D721Med (cell line): Measurements from ENCODE around the gene INAFM1.

Experiments
- DNase-seq: peaks from one replicate; pipeline ENCODE4 v3.0.0; 2011; ENCODE audit warnings: low spot score; ENCODE audit not compliant: insufficient read length
- FAIRE-seq: peaks from 2 replicates; lab custom pipeline; 2011; peaks lifted over from hg19 to GRCh38; lab: Jason Lieb, UNC
- TF ChIP-seq, protein P1 (sequence below): IDR thresholded peaks from 2 replicates; pipeline ENCODE4 v1.5.1; 2012; ENCODE audit warnings: mild to moderate bottlenecking, control low read depth; ENCODE audit not compliant: insufficient read depth; ENCODE audit errors: missing control alignments

The INAFM1 gene

DNA sequence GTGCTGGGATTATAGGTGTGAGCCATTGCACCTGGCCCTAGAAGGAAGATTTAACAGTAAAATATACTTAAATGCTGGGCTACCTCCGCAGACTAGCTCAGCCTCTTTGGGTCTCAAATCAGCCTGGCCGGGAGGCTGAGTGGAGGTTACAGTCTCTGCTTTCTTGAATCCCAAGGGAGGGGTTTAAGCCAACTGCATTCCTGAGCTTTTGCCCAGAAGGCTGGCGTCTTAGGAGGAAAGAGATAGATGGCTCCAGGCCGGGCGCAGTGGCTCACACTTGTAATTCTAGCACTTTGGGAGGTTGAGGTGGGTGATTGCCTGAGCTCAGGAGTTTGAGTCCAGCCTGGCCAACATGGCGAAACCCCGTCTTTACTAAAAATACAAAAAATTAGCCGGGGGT is 34.4 kb downstream of the INAFM1 start:
- DNase-seq (no peak), FAIRE-seq (no peak)
- TF ChIP-seq, protein P1, sequence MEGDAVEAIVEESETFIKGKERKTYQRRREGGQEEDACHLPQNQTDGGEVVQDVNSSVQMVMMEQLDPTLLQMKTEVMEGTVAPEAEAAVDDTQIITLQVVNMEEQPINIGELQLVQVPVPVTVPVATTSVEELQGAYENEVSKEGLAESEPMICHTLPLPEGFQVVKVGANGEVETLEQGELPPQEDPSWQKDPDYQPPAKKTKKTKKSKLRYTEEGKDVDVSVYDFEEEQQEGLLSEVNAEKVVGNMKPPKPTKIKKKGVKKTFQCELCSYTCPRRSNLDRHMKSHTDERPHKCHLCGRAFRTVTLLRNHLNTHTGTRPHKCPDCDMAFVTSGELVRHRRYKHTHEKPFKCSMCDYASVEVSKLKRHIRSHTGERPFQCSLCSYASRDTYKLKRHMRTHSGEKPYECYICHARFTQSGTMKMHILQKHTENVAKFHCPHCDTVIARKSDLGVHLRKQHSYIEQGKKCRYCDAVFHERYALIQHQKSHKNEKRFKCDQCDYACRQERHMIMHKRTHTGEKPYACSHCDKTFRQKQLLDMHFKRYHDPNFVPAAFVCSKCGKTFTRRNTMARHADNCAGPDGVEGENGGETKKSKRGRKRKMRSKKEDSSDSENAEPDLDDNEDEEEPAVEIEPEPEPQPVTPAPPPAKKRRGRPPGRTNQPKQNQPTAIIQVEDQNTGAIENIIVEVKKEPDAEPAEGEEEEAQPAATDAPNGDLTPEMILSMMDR = no peak

DNA sequence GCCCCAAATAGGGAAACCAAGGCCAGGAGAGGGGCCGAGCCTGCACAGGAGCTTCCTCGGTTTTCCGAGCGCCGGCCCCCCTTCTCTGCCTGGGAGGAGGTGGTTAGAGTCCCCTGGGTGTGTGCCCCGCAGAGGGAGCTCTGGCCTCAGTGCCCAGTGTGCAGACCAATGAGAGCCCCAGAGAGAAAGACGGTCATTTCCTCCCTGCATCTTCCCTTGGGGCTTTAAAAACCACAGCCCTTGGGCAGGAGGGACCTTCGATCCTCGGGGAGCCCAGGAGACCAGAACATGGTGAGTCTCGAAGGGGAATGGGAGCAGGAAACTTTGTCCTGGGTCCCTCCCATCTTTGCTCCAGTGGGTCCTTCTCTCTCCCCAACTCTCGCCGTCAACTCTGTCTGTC is 34.9 kb downstream of the INAFM1 start, which contains the start of gene C5AR1:
C5AR1 (plus strand) TSS at position 254 of the 400 bp plus-strand sequence; CDS start at position 289, 35 bp downstream.
- FAIRE-seq (no peak), DNase-seq (no peak)
- TF ChIP-seq, protein P1 = no peak

DNA sequence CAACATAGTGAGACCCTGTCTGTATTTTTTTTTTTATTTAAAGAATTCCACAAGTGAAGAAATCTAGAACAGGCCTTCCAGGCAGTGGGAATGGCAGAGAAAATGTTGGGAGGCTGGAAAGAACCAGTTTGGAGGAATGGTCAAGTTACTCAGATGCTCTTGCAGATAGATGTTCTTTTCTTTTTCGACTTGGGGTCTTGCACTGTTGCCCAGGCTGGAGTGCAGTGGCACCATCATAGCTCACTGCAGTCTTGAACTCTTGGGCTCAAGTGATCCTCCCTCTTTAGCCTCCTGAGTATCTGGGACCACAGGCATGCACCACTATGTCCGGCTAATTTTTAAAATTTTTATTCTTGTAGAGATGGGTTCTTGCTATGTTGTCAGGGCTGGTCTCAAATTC is 35.6 kb downstream of the INAFM1 start:
- no peak for FAIRE-seq
- TF ChIP-seq, protein P1 = no peak
- no peak for DNase-seq

DNA sequence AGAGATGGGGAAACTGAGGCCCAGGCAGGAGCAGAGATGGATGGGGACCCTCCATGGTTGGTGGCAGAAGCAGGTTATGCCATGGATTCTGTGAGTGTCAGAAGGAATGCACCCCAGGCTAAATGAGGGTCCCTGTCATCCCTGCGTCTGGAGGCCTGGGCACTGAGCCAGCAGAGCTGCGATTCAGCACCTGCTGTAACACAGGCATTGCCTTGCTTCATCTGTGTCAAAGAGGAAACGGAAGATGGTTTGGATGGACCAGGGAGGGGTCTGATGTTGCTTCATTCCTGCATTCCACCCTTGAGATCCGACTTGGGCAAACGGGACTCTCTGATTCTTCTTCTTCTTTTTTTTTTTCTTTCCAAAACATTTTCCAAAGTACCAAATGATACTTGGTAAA is 36.1 kb downstream of the INAFM1 start:
- TF ChIP-seq, protein P1 = no peak
- no peak for FAIRE-seq
- DNase-seq = no peak

DNA sequence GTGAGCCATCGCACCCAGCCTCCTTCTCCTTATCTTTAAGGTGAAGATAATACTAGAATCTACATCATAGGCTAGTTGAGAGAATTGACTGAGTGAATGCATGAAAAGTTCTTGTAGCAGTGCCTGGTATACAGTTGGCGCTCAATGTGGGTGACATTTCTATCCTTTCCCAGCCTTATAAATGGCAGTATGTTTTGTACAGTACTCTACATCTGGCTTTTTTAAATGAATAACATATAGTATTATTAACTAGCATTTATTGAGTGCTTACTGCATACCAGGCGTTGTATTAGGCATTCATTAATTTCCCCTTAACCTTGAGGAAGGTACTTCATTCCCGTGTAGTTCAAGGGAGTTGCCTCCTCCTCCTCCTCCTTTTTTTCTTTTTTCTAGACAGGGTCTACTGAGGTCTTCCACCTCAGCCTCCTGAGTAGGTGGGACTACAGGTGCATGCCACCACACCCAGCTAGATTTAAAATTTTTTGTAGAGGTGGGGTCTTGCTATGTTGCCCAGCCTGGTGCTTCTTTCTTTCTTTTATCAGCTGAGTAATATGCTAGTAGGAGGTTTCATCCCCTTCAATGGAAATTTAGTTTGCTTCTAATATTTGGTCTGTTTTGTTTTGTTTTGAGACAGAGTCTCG is 37.8 kb downstream of the INAFM1 start:
- no peak for FAIRE-seq
- TF ChIP-seq, protein P1 = no peak
- DNase-seq = no peak

DNA sequence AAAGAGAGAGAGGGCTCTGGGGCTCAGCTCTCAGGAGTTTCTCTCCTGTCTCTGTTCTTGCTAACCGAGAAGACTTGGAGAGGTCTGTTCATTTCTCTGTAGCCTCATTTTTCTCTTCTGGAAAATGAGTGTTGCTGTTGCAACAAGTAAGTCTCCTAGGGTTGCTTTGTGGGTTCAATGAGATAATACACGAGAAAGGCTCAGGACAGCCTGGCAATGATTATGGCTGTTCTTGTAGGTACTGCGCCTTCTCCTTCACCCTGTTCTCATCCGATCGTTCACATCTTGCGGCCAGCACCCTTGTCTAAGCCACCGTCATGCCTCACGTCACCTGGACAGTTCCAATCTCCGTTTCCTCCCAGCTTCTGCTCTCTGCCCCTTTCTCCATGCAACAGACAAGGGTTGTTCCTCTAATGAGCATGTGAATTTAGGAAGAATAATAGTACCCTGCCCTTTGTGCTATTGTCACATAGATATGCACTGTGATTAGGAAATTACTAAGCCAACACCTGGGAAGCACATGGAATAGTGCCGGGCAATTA is 39.1 kb downstream of the INAFM1 start:
- no peak for DNase-seq
- FAIRE-seq = no peak
- TF ChIP-seq, protein P1 = no peak
